Measurements from ENCODE around the gene ZSWIM3. TPM values are rescaled to one million over a fixed set of nuclear protein-coding genes. Genes with fewer than 3 reads are reported as not detected.

Gene ZSWIM3
- total and polyA plus RNA-seq, 2 of the 13 experiments (the other 11 are each of a cell fraction or from before 2014, with no cell fraction given), result 5.2 to 5.8 TPM

DNA sequence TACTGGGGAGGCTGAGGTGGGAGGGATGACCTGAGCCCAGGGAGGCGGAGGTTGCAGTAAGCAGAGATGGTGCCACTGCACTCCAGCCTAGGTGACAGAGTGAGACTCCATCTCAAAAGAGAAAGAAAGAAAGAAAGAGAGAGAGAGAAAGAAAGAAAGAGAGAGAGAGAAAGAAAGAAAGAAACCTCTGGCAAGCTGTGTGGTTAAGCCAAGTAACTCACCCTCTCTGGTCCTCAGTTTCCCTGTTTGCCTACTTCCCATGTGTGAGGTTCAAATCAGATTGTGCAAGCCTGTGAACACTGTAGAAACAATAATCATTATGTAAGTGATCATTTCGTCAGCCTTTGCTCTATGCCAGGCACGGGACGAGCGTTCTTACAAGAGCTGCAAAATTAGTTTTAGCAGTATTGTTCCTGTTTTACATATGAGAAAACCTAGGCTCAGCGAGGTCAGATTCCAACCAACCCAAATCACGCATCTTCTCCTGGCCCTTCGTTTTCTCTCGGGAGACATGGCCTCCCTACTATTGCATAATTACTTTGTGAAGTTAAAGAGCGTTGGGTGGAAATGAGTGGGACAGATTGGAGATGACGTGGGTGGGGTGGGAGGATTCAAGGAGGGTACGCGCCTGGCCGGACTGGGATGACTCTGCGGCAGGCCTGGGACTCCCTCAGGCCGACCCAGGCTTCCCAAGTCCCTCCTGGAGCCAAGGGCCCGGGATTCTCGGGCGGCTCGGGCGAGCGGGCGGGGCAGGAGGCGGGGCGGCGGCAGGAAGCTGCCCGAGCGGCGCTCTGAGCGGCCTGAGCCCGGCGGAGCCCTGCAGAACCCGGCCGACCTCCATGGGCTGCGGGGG lies 24.2 kb upstream of the ZSWIM3 start, which contains the start of gene SNX21 (continued):
- TF ChIP-seq, protein P1, sequence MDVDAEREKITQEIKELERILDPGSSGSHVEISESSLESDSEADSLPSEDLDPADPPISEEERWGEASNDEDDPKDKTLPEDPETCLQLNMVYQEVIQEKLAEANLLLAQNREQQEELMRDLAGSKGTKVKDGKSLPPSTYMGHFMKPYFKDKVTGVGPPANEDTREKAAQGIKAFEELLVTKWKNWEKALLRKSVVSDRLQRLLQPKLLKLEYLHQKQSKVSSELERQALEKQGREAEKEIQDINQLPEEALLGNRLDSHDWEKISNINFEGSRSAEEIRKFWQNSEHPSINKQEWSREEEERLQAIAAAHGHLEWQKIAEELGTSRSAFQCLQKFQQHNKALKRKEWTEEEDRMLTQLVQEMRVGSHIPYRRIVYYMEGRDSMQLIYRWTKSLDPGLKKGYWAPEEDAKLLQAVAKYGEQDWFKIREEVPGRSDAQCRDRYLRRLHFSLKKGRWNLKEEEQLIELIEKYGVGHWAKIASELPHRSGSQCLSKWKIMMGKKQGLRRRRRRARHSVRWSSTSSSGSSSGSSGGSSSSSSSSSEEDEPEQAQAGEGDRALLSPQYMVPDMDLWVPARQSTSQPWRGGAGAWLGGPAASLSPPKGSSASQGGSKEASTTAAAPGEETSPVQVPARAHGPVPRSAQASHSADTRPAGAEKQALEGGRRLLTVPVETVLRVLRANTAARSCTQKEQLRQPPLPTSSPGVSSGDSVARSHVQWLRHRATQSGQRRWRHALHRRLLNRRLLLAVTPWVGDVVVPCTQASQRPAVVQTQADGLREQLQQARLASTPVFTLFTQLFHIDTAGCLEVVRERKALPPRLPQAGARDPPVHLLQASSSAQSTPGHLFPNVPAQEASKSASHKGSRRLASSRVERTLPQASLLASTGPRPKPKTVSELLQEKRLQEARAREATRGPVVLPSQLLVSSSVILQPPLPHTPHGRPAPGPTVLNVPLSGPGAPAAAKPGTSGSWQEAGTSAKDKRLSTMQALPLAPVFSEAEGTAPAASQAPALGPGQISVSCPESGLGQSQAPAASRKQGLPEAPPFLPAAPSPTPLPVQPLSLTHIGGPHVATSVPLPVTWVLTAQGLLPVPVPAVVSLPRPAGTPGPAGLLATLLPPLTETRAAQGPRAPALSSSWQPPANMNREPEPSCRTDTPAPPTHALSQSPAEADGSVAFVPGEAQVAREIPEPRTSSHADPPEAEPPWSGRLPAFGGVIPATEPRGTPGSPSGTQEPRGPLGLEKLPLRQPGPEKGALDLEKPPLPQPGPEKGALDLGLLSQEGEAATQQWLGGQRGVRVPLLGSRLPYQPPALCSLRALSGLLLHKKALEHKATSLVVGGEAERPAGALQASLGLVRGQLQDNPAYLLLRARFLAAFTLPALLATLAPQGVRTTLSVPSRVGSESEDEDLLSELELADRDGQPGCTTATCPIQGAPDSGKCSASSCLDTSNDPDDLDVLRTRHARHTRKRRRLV (CRISPR knock-in tag; IDR thresholded peaks at IDR 0.05), result peak; percentile 61; the same call in 1 of the 2 replicates
- TF ChIP-seq, protein P2, sequence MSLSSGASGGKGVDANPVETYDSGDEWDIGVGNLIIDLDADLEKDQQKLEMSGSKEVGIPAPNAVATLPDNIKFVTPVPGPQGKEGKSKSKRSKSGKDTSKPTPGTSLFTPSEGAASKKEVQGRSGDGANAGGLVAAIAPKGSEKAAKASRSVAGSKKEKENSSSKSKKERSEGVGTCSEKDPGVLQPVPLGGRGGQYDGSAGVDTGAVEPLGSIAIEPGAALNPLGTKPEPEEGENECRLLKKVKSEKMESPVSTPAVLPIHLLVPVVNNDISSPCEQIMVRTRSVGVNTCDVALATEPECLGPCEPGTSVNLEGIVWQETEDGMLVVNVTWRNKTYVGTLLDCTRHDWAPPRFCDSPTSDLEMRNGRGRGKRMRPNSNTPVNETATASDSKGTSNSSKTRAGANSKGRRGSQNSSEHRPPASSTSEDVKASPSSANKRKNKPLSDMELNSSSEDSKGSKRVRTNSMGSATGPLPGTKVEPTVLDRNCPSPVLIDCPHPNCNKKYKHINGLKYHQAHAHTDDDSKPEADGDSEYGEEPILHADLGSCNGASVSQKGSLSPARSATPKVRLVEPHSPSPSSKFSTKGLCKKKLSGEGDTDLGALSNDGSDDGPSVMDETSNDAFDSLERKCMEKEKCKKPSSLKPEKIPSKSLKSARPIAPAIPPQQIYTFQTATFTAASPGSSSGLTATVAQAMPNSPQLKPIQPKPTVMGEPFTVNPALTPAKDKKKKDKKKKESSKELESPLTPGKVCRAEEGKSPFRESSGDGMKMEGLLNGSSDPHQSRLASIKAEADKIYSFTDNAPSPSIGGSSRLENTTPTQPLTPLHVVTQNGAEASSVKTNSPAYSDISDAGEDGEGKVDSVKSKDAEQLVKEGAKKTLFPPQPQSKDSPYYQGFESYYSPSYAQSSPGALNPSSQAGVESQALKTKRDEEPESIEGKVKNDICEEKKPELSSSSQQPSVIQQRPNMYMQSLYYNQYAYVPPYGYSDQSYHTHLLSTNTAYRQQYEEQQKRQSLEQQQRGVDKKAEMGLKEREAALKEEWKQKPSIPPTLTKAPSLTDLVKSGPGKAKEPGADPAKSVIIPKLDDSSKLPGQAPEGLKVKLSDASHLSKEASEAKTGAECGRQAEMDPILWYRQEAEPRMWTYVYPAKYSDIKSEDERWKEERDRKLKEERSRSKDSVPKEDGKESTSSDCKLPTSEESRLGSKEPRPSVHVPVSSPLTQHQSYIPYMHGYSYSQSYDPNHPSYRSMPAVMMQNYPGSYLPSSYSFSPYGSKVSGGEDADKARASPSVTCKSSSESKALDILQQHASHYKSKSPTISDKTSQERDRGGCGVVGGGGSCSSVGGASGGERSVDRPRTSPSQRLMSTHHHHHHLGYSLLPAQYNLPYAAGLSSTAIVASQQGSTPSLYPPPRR (CRISPR knock-in tag; IDR thresholded peaks at IDR 0.05; ENCODE audit: borderline replicate concordance), result peak; percentile 16; the same call in 1 of the 2 replicates
- TF ChIP-seq SIX4 (CRISPR knock-in tag; IDR thresholded peaks at IDR 0.05) (peak; percentile 30; the same call in 1 of the 2 replicates), DPF2 (CRISPR knock-in tag; IDR thresholded peaks at IDR 0.05; ENCODE audit: borderline replicate concordance, low read depth) (no peak; the same call in 1 of the 2 replicates), ISX (CRISPR knock-in tag; conservative IDR thresholded peaks at IDR 0.05) (peak; percentile 84; the same call in 1 of the 2 replicates), ZNF629 (CRISPR knock-in tag; conservative IDR thresholded peaks at IDR 0.05) (peak; percentile 44)
- TF ChIP-seq, protein P3, sequence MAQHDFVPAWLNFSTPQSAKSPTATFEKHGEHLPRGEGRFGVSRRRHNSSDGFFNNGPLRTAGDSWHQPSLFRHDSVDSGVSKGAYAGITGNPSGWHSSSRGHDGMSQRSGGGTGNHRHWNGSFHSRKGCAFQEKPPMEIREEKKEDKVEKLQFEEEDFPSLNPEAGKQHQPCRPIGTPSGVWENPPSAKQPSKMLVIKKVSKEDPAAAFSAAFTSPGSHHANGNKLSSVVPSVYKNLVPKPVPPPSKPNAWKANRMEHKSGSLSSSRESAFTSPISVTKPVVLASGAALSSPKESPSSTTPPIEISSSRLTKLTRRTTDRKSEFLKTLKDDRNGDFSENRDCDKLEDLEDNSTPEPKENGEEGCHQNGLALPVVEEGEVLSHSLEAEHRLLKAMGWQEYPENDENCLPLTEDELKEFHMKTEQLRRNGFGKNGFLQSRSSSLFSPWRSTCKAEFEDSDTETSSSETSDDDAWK (CRISPR knock-in tag; IDR thresholded peaks at IDR 0.05), result no peak
- TF ChIP-seq, protein P4, sequence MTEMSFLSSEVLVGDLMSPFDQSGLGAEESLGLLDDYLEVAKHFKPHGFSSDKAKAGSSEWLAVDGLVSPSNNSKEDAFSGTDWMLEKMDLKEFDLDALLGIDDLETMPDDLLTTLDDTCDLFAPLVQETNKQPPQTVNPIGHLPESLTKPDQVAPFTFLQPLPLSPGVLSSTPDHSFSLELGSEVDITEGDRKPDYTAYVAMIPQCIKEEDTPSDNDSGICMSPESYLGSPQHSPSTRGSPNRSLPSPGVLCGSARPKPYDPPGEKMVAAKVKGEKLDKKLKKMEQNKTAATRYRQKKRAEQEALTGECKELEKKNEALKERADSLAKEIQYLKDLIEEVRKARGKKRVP (CRISPR knock-in tag; IDR thresholded peaks at IDR 0.05), result peak; percentile 8 to 94; a peak in 2 of 4 replicates
- TF ChIP-seq, protein P5, sequence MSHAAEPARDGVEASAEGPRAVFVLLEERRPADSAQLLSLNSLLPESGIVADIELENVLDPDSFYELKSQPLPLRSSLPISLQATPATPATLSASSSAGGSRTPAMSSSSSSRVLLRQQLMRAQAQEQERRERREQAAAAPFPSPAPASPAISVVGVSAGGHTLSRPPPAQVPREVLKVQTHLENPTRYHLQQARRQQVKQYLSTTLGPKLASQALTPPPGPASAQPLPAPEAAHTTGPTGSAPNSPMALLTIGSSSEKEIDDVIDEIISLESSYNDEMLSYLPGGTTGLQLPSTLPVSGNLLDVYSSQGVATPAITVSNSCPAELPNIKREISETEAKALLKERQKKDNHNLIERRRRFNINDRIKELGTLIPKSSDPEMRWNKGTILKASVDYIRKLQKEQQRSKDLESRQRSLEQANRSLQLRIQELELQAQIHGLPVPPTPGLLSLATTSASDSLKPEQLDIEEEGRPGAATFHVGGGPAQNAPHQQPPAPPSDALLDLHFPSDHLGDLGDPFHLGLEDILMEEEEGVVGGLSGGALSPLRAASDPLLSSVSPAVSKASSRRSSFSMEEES (CRISPR knock-in tag; IDR thresholded peaks at IDR 0.05), result peak; percentile 12
- TF ChIP-seq, protein P6, sequence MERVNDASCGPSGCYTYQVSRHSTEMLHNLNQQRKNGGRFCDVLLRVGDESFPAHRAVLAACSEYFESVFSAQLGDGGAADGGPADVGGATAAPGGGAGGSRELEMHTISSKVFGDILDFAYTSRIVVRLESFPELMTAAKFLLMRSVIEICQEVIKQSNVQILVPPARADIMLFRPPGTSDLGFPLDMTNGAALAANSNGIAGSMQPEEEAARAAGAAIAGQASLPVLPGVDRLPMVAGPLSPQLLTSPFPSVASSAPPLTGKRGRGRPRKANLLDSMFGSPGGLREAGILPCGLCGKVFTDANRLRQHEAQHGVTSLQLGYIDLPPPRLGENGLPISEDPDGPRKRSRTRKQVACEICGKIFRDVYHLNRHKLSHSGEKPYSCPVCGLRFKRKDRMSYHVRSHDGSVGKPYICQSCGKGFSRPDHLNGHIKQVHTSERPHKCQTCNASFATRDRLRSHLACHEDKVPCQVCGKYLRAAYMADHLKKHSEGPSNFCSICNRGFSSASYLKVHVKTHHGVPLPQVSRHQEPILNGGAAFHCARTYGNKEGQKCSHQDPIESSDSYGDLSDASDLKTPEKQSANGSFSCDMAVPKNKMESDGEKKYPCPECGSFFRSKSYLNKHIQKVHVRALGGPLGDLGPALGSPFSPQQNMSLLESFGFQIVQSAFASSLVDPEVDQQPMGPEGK (CRISPR knock-in tag; IDR thresholded peaks at IDR 0.05), result 0 out of 2 replicates have a peak, but pooled peaks have one; percentile 6

Data from HepG2 (cell line).